Prostate gland (tissue), 2 donors: ENCODE measurements around the gene CACNA2D1.

ENCODE experiments used
- POLR2A ChIP-seq: fragments of 450-650 bp; IDR thresholded peaks from one replicate; pipeline ENCODE4 v1.6.1; 2016; ENCODE audit warnings: antibody characterized with exemption, mild to moderate bottlenecking
- POLR2AphosphoS5 ChIP-seq: sonication (generic); formaldehyde crosslinking; IDR thresholded peaks from one replicate; pipeline ENCODE4 v1.6.1; 2017; ENCODE audit warnings: antibody characterized with exemption
- TF ChIP-seq, protein P1 (sequence below), 4 experiments: fragments of 200-600 bp in 2 of 4; fragments of 450-650 bp in 2 of 4; sonication (generic) in 2 of 4; IDR thresholded peaks; 1 replicate in 3 of 4; 2 replicates in 1 of 4; pipeline ENCODE4 v1.5.1; 2016 to 2019; ENCODE audit warnings: antibody characterized with exemption in 4 of 4, mild to moderate bottlenecking in 2 of 4, moderate library complexity in 2 of 4

DNA sequence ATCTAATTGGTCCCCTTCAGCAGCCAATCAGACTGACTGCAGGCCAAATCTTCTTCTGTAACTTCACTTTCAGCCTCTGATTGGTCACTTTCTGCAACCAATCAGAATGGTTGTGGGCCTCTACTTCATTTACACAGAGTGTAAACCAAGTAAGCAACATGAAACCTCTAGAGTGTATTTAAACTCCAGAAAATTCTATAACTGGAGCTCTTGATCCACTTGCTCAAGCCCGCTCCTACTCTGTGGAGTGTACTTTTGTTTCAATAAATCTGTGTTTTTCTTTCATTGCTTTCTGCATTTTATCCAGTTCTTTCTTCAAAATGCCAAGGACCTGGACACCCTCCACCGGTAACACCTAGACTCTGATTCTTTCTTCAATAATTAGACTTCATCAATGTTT is 319.1 kb downstream of the CACNA2D1 start:
- TF ChIP-seq, protein P1, sequence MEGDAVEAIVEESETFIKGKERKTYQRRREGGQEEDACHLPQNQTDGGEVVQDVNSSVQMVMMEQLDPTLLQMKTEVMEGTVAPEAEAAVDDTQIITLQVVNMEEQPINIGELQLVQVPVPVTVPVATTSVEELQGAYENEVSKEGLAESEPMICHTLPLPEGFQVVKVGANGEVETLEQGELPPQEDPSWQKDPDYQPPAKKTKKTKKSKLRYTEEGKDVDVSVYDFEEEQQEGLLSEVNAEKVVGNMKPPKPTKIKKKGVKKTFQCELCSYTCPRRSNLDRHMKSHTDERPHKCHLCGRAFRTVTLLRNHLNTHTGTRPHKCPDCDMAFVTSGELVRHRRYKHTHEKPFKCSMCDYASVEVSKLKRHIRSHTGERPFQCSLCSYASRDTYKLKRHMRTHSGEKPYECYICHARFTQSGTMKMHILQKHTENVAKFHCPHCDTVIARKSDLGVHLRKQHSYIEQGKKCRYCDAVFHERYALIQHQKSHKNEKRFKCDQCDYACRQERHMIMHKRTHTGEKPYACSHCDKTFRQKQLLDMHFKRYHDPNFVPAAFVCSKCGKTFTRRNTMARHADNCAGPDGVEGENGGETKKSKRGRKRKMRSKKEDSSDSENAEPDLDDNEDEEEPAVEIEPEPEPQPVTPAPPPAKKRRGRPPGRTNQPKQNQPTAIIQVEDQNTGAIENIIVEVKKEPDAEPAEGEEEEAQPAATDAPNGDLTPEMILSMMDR (IDR thresholded peaks at IDR 0.05): no peak
- TF ChIP-seq POLR2A (no peak), POLR2AphosphoS5 (no peak)
